Ascending aorta (tissue), 2 donors: Measurements from ENCODE around the gene HSPA1A. TPM values are rescaled to one million over a fixed set of nuclear protein-coding genes. Genes with fewer than 3 reads are reported as not detected.
A peak's percentile ranks its signal among the peaks of the same experiment; 100 is the strongest.

Experiments
- DNase-seq, 2 donors: peaks; one replicate each; pipeline ENCODE4 v3.0.0-alpha.2; 2019; ENCODE audit warnings: low spot score in 2 of 2
- H3K27ac ChIP-seq, 2 donors: fragments of 200-600 bp; sonication (generic); one replicate each; pipeline ENCODE4 v1.5.1; 2016 to 2017; ENCODE audit warnings: mild to moderate bottlenecking in 1 of 2
- H3K27me3 ChIP-seq: fragments of 200-600 bp; sonication (generic); one replicate; pipeline ENCODE4 v1.5.1; 2017
- H3K36me3 ChIP-seq, 2 donors: fragments of 200-600 bp; sonication (generic); one replicate each; pipeline ENCODE4 v1.5.1; 2016
- H3K4me1 ChIP-seq, 2 donors: fragments of 200-600 bp; sonication (generic); one replicate each; pipeline ENCODE4 v1.5.1; 2016 to 2017; ENCODE audit warnings: mild to moderate bottlenecking in 1 of 2
- H3K4me3 ChIP-seq, 2 donors: fragments of 200-600 bp; sonication (generic); one replicate each; pipeline ENCODE4 v1.5.1; 2016 to 2017; ENCODE audit warnings: mild to moderate bottlenecking in 1 of 2
- H3K9me3 ChIP-seq, 2 donors: fragments of 200-600 bp; sonication (generic); one replicate each; pipeline ENCODE4 v1.5.1; 2016
- CTCF ChIP-seq, 3 experiments: fragments of 200-600 bp in 2 of 3; fragments of 450-650 bp in 1 of 3; sonication (generic) in 2 of 3; IDR thresholded peaks; one replicate each; pipeline ENCODE4 v1.5.1; 2016 to 2019; ENCODE audit warnings: antibody characterized with exemption in 3 of 3, mild to moderate bottlenecking in 1 of 3, moderate library complexity in 1 of 3
- intact Hi-C: fragments of 100-400 bp; cut with DNase I; formaldehyde crosslinking; loops from one replicate; pipeline ENCODE4 v1.15.1; 2023
- total RNA-seq: library from RNA; depleted of rRNA; stranded (reverse); fragments of >200 nt; gene quantifications from one replicate; pipeline ENCODE4 v1.1.0, GENCODE V29; 2016

Gene HSPA1A
- total RNA-seq, 1 donor from 2014 or later, result 288 TPM

DNA sequence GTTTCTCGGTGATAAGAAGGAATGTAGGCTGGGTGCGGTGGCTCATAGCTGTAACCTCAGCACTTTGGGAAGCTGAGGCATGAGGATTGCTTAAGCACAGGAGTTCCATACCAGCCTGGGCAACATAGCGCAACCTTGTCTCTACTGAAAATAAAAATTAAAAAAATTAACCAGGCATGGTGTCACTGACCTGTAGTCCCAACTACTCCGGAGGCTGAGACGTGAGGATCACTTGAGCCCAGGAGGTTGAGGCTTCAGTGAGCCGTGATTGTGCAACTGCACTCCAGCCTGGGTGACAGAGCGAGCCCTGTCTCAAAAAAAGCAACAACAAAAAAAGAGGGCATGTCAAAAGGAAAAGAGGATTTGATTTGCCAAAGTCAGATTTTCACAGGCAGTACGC, 43.4 kb downstream of the HSPA1A start:
- H3K27me3 ChIP-seq, result no peaks in the 10 kb centered on the region
- H3K9me3 ChIP-seq, result no peaks in the 10 kb centered on the region
- no peak overlapping the region for H3K4me3 ChIP-seq
- intact Hi-C loops, result no loop called here
- TF ChIP-seq CTCF (IDR thresholded peaks at IDR 0.05), result no peak
- H3K27ac ChIP-seq, result no peak overlapping the region
- peaks cover 0 to 13% of the 10 kb centered on the region in 2 donors for H3K4me1 ChIP-seq
- H3K36me3 ChIP-seq, result peaks cover 14 to 37% of the 10 kb centered on the region in 2 donors
- DNase-seq, result no peak

- Histone ChIP-seq H3K27me3 (no peaks in the 10 kb centered on the region), H3K4me1 (peaks cover 0 to 13% of the 10 kb centered on the region in 2 donors), H3K9me3 (no peaks in the 10 kb centered on the region), H3K4me3 (no peak overlapping the region), H3K36me3 (peaks cover 14 to 37% of the 10 kb centered on the region in 2 donors), H3K27ac (no peak overlapping the region)
- intact Hi-C loops, result no loop called here
- TF ChIP-seq CTCF (IDR thresholded peaks at IDR 0.05), result no peak
- no peak for DNase-seq
Observed at GRCh38 chr6:31859923-31860322, 44.6 kb downstream of the HSPA1A start.

DNA sequence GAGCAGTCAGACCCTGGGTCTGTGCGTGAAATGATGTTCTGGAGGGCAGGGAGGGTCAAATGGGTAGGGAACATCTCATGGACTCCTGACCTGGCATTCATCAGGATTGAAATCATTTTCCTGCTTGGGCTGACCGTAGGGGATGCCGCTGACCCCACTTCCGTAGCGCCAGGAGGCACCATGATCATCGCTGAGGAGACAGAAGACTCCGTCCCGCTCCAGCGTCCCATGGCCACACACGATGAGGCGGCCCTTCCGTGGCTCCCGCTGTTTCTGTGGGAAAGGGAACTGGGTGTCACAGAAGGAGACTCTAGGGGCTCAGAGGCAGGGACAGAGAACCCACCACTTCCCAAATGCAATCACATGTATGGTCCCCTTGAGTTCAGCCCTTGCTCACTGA, 45.0 kb downstream of the HSPA1A start:
- TF ChIP-seq CTCF (IDR thresholded peaks at IDR 0.05), result no peak
- no peak overlapping the region for H3K4me3 ChIP-seq
- H3K4me1 ChIP-seq, result peaks cover 0 to 13% of the 10 kb centered on the region in 2 donors
- no peak overlapping the region for H3K27ac ChIP-seq
- no peaks in the 10 kb centered on the region for H3K27me3 ChIP-seq
- DNase-seq, result no peak
- no peaks in the 10 kb centered on the region for H3K9me3 ChIP-seq
- H3K36me3 ChIP-seq, result peaks cover 14 to 37% of the 10 kb centered on the region in 2 donors
- intact Hi-C loops, result no loop called here

- H3K4me1 ChIP-seq, result peaks cover 0 to 13% of the 10 kb centered on the region in 2 donors
- no peaks in the 10 kb centered on the region for H3K9me3 ChIP-seq
- no peak overlapping the region for H3K4me3 ChIP-seq
- H3K36me3 ChIP-seq, result peaks cover 14 to 37% of the 10 kb centered on the region in 2 donors
- no peaks in the 10 kb centered on the region for H3K27me3 ChIP-seq
- no peak overlapping the region for H3K27ac ChIP-seq
- TF ChIP-seq CTCF (IDR thresholded peaks at IDR 0.05), result no peak
- DNase-seq, result no peak
- intact Hi-C loops, result no loop called here
Observed at GRCh38 chr6:31861150-31861549, 45.8 kb downstream of the HSPA1A start.

GRCh38 chr6:31861919-31862343, 46.6 kb downstream of the HSPA1A start:
- H3K9me3 ChIP-seq, result no peaks in the 10 kb centered on the region
- H3K36me3 ChIP-seq, result peaks cover 14 to 37% of the 10 kb centered on the region in 2 donors
- peak overlapping the region; percentile 59 to 88 for H3K4me3 ChIP-seq
- intact Hi-C loops, result loop anchor here (2.0 kb wide), 4 partner anchors 35 to 181 kb away; partner anchors contain the start of genes ABHD16A, EHMT2, LY6G5C and VARS1
- TF ChIP-seq CTCF (IDR thresholded peaks at IDR 0.05), result no peak
- peaks cover 0 to 13% of the 10 kb centered on the region in 2 donors for H3K4me1 ChIP-seq
- DNase-seq, result no peak
- H3K27ac ChIP-seq, result peak overlapping the region; percentile 89 to 93
- H3K27me3 ChIP-seq, result no peaks in the 10 kb centered on the region
